HepG2 (cell line): ENCODE results near the gene FAH. TPM values are rescaled to one million over a fixed set of nuclear protein-coding genes. Genes with fewer than 3 reads are reported as not detected.

Experiments
- ATAC-seq: fragments of 200-7000 bp; cut with Tn5 transposase; 3 replicates; pipeline ENCODE4 v1.9.1; 2020; ENCODE audit warnings: mild to moderate bottlenecking, moderate library complexity
- BruUV-seq: library from RNA; stranded (reverse); fragments of 400-500 nt; replicated peaks from 2 replicates; lab custom pipeline; 2021; lab: Mats Ljungman, UMichigan
- CTCF ChIA-PET: fragments of 300-600 bp; formaldehyde crosslinking; extraction: SDS; loops from one replicate; lab custom pipeline; 2021; ENCODE audit warnings: low total read pairs, inconsistent platforms, low intra/inter-chr PET ratio; lab: Yijun Ruan, JAX
- POLR2A ChIA-PET: fragments of 350-600 bp; sonication (Branson Sonifier 250); formaldehyde crosslinking; loops from one replicate; lab custom pipeline; 2020; ENCODE audit warnings: antibody characterized with exemption, inconsistent platforms; lab: Yijun Ruan, JAX
- DNase-seq: peaks from one replicate; pipeline ENCODE4 v3.0.0-alpha.2; 2015; ENCODE audit warnings: low spot score
- FAIRE-seq: peaks from 3 replicates; lab custom pipeline; 2011; peaks lifted over from hg19 to GRCh38; lab: Jason Lieb, UNC
- H2AFZ ChIP-seq: one replicate; pipeline ENCODE4 v1.6.1; 2011; ENCODE audit warnings: low read length, inconsistent platforms
- H3K27ac ChIP-seq: fragments of 300-600 bp; 3 replicates; pipeline ENCODE4 v1.8.0; 2011; ENCODE audit warnings: mixed run types, mild to moderate bottlenecking, mixed read lengths, low read length, inconsistent platforms; ENCODE audit not compliant: insufficient read depth; ENCODE audit errors: extremely low read length
- H3K27me3 ChIP-seq, 2 experiments: fragments of 200-600 bp in 1 of 2; 2 replicates in 1 of 2; 3 replicates in 1 of 2; pipeline versions ENCODE4 v1.6.0 to v1.8.0; 2011; ENCODE audit warnings: low read length in 2 of 2, mild to moderate bottlenecking in 2 of 2, moderate library complexity in 2 of 2, inconsistent platforms in 1 of 2; ENCODE audit not compliant: insufficient read depth in 2 of 2, control insufficient read depth in 1 of 2
- H3K36me3 ChIP-seq, 2 experiments: fragments of 200-600 bp in 1 of 2; replicated peaks in 1 of 2; 2 replicates in 1 of 2; 3 replicates in 1 of 2; pipeline versions ENCODE4 v1.5.1 to v1.8.0; 2011; ENCODE audit warnings: low read length in 2 of 2, inconsistent platforms in 1 of 2; ENCODE audit not compliant: insufficient read depth in 2 of 2, control insufficient read depth in 1 of 2
- H3K4me1 ChIP-seq: 2 replicates; pipeline ENCODE4 v1.5.1; 2012; ENCODE audit warnings: low read length, inconsistent platforms; ENCODE audit not compliant: insufficient read depth
- H3K4me2 ChIP-seq: 2 replicates; pipeline ENCODE4 v1.6.0; 2011; ENCODE audit warnings: low read depth, low read length, inconsistent platforms
- H3K4me3 ChIP-seq, 3 experiments: fragments of 200-600 bp in 1 of 3; sonication (generic), shearing (Covaris generic) in 1 of 3; replicated peaks in 1 of 3; 2 replicates each; pipeline ENCODE4 v1.5.1; 2011 to 2016; ENCODE audit warnings: low read length in 3 of 3, inconsistent platforms in 2 of 3, low read depth in 2 of 3, mild to moderate bottlenecking in 2 of 3, control low read depth in 1 of 3, mixed read lengths in 1 of 3; ENCODE audit not compliant: insufficient read depth in 1 of 3
- H3K79me2 ChIP-seq: one replicate; pipeline ENCODE4 v1.6.1; 2011; ENCODE audit warnings: low read length, inconsistent platforms; ENCODE audit not compliant: insufficient read depth
- H3K9ac ChIP-seq: 2 replicates; pipeline ENCODE4 v1.6.0; 2011; ENCODE audit warnings: mild to moderate bottlenecking, low read depth, low read length, inconsistent platforms; ENCODE audit not compliant: insufficient read depth
- H3K9me3 ChIP-seq: 2 replicates; pipeline ENCODE4 v1.5.1; 2012; ENCODE audit warnings: mild to moderate bottlenecking, low read length
- H4K20me1 ChIP-seq: 2 replicates; pipeline ENCODE4 v1.6.0; 2011; ENCODE audit warnings: inconsistent platforms, mild to moderate bottlenecking, low read length, moderate library complexity; ENCODE audit not compliant: insufficient read depth
- HOXA9 ChIP-seq: sonication (generic); formaldehyde crosslinking; IDR thresholded peaks from 2 replicates; pipeline ENCODE4 v1.8.1; 2022; ENCODE audit warnings: missing genetic modification reagents, mild to moderate bottlenecking, moderate library complexity, borderline replicate concordance
- PCBP2 ChIP-seq: fragments of 200-400 bp; formaldehyde crosslinking; optimal IDR thresholded peaks from 2 replicates; pipeline ENCODE3; 2018; ENCODE audit warnings: low read length, low read depth; ENCODE audit not compliant: poor library complexity, severe bottlenecking
- TMF1 ChIP-seq: sonication (generic); formaldehyde crosslinking; IDR thresholded peaks from 2 replicates; pipeline ENCODE4 v1.8.1; 2022; ENCODE audit warnings: low read depth, missing genetic modification reagents
- ZNF629 ChIP-seq: sonication (generic); formaldehyde crosslinking; conservative IDR thresholded peaks from 2 replicates; pipeline ENCODE4 v1.5.0; 2020; ENCODE audit warnings: missing genetic modification reagents
- ZNF839 ChIP-seq: sonication (generic); formaldehyde crosslinking; IDR thresholded peaks from 2 replicates; pipeline ENCODE4 v1.4.0; 2020; ENCODE audit warnings: missing genetic modification reagents, mild to moderate bottlenecking, borderline replicate concordance
- WGBS: methylation state at CpG from one replicate; pipeline ENCODE4 v1.1.6; 2017; ENCODE audit warnings: low lambda C conversion rate; 5-methylcytosine and 5-hydroxymethylcytosine counted together
- in situ Hi-C: cut with HindIII; loops from 2 replicates; pipeline ENCODE4 v1.10.0; 2017; ENCODE audit warnings: low pct_unique_long_range_greater_than_20kb; ENCODE audit not compliant: extremely low pct_ligation_motif_present
- intact Hi-C: fragments of 100-400 bp; cut with micrococcal nuclease; formaldehyde crosslinking; loops from one replicate; pipeline ENCODE4 v1.10.0; 2022; ENCODE audit not compliant: unreplicated experiment
- polyA plus RNA-seq, 8 experiments: library from polyadenylated mRNA; depleted of rRNA in 3 of 8; stranded (reverse) in 7 of 8; unstranded in 1 of 8; fragments of >200 nt; fragmentation: Illumina TruSeq in 4 of 8; extraction: Trizol in 4 of 8; gene quantifications; 2 replicates each; pipeline versions ENCODE4 v1.2.1 to v1.2.3, GENCODE V29; 2011 to 2016; ENCODE audit warnings: low read depth in 4 of 8, missing spikeins in 1 of 8, mixed read lengths in 1 of 8; ENCODE audit not compliant: insufficient read depth in 1 of 8
- total RNA-seq, 5 experiments: library from RNA; depleted of rRNA; stranded (reverse); fragments of >200 nt; fragmentation: Illumina TruSeq; extraction: Trizol; gene quantifications; 2 replicates each; pipeline ENCODE4 v1.2.3, GENCODE V29; 2016; ENCODE audit warnings: low read depth in 1 of 5
- TF ChIP-seq, protein P1 (sequence below): sonication (generic); formaldehyde crosslinking; IDR thresholded peaks from 2 replicates; pipeline ENCODE4 v1.4.0; 2020; ENCODE audit warnings: mild to moderate bottlenecking, missing genetic modification reagents
- TF ChIP-seq, protein P2 (sequence below): sonication (generic); formaldehyde crosslinking; IDR thresholded peaks from 2 replicates; pipeline ENCODE4 v1.4.0; 2020; ENCODE audit warnings: missing genetic modification reagents, borderline replicate concordance
- TF ChIP-seq, protein P3 (sequence below): sonication (generic); formaldehyde crosslinking; conservative IDR thresholded peaks from 2 replicates; pipeline ENCODE4 v1.8.0; 2022; ENCODE audit warnings: missing genetic modification reagents

The FAH gene
- total and polyA plus RNA-seq, 2 of the 13 experiments (the other 11 are each of a cell fraction or from before 2014, with no cell fraction given) = 36.6 to 75.0 TPM

DNA sequence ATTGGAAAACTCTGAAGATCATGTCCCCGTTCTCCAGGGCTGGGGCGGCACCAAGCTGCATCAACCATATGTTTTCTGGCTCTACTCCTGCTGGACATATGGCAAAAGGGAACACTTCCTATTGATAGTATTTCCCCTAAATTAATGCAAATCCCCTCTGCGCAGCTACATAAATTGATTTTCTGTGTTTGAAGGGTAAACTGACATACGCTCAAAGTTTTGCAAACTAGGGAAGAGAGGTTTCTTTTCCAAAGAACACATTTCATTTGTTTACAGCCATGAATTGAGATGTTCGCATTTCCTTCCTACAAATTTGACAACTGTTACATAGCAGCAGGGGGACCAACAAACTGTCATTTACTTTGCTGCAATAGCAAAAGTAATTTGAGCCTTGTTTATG lies 63.3 kb downstream of the FAH start (continued):
- TF ChIP-seq, protein P1, sequence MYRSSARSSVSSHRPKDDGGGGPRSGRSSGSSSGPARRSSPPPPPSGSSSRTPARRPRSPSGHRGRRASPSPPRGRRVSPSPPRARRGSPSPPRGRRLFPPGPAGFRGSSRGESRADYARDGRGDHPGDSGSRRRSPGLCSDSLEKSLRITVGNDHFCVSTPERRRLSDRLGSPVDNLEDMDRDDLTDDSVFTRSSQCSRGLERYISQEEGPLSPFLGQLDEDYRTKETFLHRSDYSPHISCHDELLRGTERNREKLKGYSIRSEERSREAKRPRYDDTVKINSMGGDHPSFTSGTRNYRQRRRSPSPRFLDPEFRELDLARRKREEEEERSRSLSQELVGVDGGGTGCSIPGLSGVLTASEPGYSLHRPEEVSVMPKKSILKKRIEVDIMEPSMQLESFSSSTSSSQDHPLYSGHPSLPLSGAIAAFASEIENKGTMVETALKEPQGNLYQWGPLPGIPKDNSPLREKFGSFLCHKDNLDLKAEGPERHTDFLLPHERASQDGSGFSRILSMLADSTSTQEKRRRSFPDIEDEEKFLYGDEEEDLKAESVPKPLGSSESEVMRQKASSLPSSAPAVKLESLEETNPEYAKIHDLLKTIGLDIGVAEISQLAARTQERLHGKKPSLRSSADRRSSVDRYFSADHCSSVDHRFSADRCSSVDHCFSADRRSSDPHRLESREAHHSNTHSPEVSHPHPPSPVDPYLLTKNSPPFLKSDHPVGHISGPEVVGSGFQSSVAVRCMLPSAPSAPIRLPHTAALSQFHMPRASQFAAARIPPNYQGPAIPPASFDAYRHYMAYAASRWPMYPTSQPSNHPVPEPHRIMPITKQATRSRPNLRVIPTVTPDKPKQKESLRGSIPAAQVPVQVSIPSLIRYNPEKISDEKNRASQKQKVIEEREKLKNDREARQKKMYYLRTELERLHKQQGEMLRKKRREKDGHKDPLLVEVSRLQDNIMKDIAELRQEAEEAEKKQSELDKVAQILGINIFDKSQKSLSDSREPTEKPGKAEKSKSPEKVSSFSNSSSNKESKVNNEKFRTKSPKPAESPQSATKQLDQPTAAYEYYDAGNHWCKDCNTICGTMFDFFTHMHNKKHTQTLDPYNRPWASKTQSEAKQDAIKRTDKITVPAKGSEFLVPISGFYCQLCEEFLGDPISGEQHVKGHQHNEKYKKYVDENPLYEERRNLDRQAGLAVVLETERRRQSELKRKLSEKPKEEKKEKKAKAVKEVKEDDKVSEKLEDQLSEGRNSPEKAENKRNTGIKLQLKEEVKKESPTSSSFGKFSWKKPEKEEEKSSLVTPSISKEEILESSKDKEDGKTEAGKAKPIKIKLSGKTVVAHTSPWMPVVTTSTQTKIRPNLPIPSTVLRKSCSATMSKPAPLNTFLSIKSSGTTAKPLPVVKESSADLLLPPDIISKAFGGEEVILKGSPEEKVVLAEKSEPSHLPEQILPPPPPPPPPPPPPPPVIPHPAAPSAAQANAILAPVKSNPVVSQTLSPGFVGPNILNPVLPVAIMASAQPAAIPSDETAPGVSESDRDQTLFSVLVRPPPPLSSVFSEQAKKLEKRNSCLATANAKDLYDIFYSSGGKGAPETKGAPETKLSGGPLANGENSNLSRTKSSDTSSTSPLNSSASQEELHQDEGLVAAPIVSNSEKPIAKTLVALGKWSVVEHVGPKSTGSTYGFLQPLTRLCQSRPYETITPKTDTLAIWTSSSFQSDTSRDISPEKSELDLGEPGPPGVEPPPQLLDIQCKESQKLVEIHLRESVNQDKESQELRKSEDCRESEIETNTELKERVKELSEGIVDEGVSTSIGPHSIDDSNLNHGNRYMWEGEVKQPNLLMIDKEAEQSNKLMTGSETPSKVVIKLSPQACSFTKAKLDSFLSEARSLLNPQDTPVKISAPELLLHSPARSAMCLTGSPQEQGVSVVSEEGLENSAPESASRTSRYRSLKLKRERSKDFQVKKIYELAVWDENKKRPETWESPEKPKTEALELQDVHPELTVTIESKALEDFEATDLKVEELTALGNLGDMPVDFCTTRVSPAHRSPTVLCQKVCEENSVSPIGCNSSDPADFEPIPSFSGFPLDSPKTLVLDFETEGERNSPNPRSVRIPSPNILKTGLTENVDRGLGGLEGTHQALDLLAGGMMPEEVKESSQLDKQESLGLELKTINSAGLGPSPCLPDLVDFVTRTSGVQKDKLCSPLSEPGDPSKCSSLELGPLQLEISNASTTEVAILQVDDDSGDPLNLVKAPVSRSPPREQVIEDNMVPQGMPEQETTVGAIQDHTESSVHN = no peak

DNA sequence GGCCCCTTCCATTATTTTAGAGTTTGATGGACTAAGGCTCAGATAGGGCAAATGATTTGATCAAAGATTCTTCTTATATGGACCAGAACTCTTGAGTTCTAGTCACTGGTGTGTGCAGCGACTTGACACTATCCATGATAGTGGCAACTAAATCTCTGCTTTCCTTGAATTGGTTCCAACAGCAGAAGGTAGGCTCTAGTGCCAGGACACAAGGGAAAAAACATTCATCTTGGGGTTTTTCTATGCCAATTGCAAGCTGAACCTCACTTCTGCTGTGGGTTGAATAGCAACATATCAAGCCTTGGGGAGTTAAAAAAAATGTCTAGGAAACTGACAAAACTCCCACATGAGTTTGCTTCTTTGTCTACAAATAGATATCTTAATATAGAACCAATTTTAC lies 64.1 kb downstream of the FAH start:
- Histone ChIP-seq H3K4me3 (no peak overlapping the region), H3K27ac (no peak overlapping the region), H3K79me2 (no peaks in the 10 kb centered on the region), H3K4me2 (no peak overlapping the region), H4K20me1 (no peaks in the 10 kb centered on the region), H3K9ac (no peak overlapping the region), H3K4me1 (peaks cover 12% of the 10 kb centered on the region), H3K27me3 (no peaks in the 10 kb centered on the region), H2AFZ (no peak overlapping the region), H3K36me3 (no peaks in the 10 kb centered on the region), H3K9me3 (0 out of 2 replicates have a peak, but pooled peaks cover 4% of the 10 kb centered on the region)
- ChIA-PET POLR2A (no interaction called here), CTCF (no interaction called here)
- intact Hi-C loops = no loop called here
- no TSS peak for BruUV-seq
- 100% methylated on average over 1 of the region's 1 CpG for WGBS
- ATAC-seq (no peak), DNase-seq (no peak), FAIRE-seq (no peak)
- in situ Hi-C loops = no loop called here
- TF ChIP-seq HOXA9 = no peak
- TF ChIP-seq ZNF629 (CRISPR knock-in tag) = no peak
- no peak for TF ChIP-seq PCBP2
- TF ChIP-seq, protein P2, sequence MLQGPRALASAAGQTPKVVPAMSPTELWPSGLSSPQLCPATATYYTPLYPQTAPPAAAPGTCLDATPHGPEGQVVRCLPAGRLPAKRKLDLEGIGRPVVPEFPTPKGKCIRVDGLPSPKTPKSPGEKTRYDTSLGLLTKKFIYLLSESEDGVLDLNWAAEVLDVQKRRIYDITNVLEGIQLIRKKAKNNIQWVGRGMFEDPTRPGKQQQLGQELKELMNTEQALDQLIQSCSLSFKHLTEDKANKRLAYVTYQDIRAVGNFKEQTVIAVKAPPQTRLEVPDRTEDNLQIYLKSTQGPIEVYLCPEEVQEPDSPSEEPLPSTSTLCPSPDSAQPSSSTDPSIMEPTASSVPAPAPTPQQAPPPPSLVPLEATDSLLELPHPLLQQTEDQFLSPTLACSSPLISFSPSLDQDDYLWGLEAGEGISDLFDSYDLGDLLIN (CRISPR knock-in tag) = no peak
- TF ChIP-seq, protein P3, sequence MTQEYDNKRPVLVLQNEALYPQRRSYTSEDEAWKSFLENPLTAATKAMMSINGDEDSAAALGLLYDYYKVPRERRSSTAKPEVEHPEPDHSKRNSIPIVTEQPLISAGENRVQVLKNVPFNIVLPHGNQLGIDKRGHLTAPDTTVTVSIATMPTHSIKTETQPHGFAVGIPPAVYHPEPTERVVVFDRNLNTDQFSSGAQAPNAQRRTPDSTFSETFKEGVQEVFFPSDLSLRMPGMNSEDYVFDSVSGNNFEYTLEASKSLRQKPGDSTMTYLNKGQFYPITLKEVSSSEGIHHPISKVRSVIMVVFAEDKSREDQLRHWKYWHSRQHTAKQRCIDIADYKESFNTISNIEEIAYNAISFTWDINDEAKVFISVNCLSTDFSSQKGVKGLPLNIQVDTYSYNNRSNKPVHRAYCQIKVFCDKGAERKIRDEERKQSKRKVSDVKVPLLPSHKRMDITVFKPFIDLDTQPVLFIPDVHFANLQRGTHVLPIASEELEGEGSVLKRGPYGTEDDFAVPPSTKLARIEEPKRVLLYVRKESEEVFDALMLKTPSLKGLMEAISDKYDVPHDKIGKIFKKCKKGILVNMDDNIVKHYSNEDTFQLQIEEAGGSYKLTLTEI = no peak
- TF ChIP-seq TMF1 = no peak
- no peak for TF ChIP-seq ZNF839
